RWPE2 (cell line): Measurements from ENCODE around the gene RAD9A.

Experiments
- ATAC-seq: fragments of 200-7000 bp; cut with Tn5 transposase; 3 replicates; pipeline ENCODE4 v1.9.1; 2021; ENCODE audit warnings: low read depth
- DNase-seq: peaks from one replicate; pipeline ENCODE4 v3.0.0-alpha.2; 2020; ENCODE audit warnings: low spot score
- H3K27ac ChIP-seq: fragments of 450-650 bp; 2 replicates; pipeline ENCODE4 v1.5.1; 2017; ENCODE audit warnings: mild to moderate bottlenecking; ENCODE audit not compliant: poor library complexity, severe bottlenecking
- H3K27me3 ChIP-seq: fragments of 250-450 bp; sonication (Bioruptor Pico); 2 replicates; pipeline ENCODE4 v1.5.1; 2021; ENCODE audit warnings: mild to moderate bottlenecking, moderate library complexity; ENCODE audit not compliant: insufficient read depth, poor library complexity, severe bottlenecking
- H3K36me3 ChIP-seq: fragments of 250-450 bp; sonication (Bioruptor Pico); 2 replicates; pipeline ENCODE4 v1.5.1; 2020; ENCODE audit warnings: low read depth, mild to moderate bottlenecking, moderate library complexity
- H3K4me1 ChIP-seq: fragments of 250-450 bp; sonication (Bioruptor Pico); 2 replicates; pipeline ENCODE4 v1.5.1; 2021; ENCODE audit warnings: mild to moderate bottlenecking, moderate library complexity; ENCODE audit not compliant: insufficient read depth, poor library complexity, severe bottlenecking
- H3K4me3 ChIP-seq: fragments of 250-450 bp; sonication (Bioruptor Pico); 2 replicates; pipeline ENCODE4 v1.5.1; 2021; ENCODE audit warnings: mild to moderate bottlenecking, moderate library complexity; ENCODE audit not compliant: severe bottlenecking
- H3K9me3 ChIP-seq: fragments of 250-450 bp; sonication (Bioruptor Pico); 2 replicates; pipeline ENCODE4 v1.5.1; 2021; ENCODE audit warnings: mild to moderate bottlenecking, moderate library complexity; ENCODE audit not compliant: severe bottlenecking
- TF ChIP-seq, protein P1 (sequence below): fragments of 450-650 bp; IDR thresholded peaks from one replicate; pipeline ENCODE4 v1.5.1; 2017; ENCODE audit warnings: mild to moderate bottlenecking, moderate library complexity; ENCODE audit not compliant: poor library complexity, severe bottlenecking

Gene RAD9A

DNA sequence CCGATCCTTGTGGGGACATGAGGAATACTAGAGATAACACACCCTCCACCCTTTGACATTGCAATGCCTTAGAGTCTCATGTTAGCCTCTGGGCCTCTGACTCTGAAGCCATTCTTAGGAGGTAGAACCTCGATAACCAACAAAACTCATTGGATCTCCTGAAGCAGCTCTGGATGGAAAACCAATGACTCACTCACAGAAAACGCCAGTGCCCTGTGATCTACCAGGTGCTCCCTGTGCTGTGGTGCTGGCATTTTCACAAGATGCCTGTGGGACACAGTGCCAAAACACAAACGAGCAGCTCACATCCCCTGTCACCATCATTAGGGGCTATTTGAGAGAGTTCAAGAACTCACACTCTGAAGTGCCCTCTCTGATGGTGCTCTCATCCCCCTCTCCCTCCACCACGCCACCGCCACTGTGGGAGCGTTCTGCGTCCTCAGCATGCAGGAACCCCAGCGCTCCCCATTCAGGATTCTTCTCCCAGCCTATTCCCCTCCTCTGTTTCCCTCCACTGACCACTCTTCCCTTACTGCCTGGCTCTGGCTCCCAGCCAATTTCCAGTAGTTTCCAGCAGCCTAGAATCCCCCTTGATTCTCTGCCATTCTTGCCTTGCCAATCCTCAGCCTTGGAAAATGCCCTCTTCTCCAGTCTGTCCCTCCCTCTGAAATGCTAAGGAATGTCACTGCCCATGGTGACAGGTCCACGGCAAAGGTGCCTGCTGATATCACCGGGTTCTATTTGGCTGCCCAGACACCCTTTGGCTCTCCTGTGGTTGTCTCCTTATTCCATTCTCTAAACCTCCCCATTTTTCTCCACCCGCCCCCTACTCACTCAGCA is 33.7 kb upstream of the RAD9A start:
- H3K9me3 ChIP-seq, result no peaks in the 10 kb centered on the region
- H3K4me1 ChIP-seq, result peaks cover 34% of the 10 kb centered on the region
- TF ChIP-seq, protein P1, sequence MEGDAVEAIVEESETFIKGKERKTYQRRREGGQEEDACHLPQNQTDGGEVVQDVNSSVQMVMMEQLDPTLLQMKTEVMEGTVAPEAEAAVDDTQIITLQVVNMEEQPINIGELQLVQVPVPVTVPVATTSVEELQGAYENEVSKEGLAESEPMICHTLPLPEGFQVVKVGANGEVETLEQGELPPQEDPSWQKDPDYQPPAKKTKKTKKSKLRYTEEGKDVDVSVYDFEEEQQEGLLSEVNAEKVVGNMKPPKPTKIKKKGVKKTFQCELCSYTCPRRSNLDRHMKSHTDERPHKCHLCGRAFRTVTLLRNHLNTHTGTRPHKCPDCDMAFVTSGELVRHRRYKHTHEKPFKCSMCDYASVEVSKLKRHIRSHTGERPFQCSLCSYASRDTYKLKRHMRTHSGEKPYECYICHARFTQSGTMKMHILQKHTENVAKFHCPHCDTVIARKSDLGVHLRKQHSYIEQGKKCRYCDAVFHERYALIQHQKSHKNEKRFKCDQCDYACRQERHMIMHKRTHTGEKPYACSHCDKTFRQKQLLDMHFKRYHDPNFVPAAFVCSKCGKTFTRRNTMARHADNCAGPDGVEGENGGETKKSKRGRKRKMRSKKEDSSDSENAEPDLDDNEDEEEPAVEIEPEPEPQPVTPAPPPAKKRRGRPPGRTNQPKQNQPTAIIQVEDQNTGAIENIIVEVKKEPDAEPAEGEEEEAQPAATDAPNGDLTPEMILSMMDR, result no peak
- no peaks in the 10 kb centered on the region for H3K36me3 ChIP-seq
- ATAC-seq, result 0 out of 3 replicates have a peak, but pooled peaks have one; percentile 4
- H3K27me3 ChIP-seq, result no peaks in the 10 kb centered on the region
- H3K27ac ChIP-seq, result peak overlapping the region; percentile 95
- DNase-seq, result no peak
- no peak overlapping the region for H3K4me3 ChIP-seq

DNA sequence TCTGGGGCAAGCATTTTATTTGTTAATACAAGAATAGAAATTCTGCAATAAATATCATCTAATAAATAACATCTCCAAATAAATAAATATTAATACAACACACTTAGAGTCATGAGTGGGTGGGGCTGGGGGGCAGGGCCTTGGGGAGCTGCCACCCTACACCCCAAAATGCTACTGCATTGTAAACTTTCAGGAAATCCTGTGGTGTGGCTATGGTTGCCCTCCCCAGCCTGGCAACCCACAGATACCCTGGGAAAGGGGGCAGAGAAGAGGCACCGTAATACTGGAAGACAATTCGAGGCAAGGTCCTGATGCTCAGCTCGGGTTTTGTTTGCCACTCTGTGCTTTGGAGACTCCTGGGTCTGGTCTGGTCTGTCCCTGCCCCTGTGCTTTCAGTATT is 27.6 kb upstream of the RAD9A start:
- TF ChIP-seq, protein P1, result no peak
- ATAC-seq (no peak), DNase-seq (no peak)
- Histone ChIP-seq H3K4me1 (no peaks in the 10 kb centered on the region), H3K27ac (no peak overlapping the region), H3K9me3 (no peaks in the 10 kb centered on the region), H3K27me3 (no peaks in the 10 kb centered on the region), H3K36me3 (no peaks in the 10 kb centered on the region), H3K4me3 (no peak overlapping the region)

DNA sequence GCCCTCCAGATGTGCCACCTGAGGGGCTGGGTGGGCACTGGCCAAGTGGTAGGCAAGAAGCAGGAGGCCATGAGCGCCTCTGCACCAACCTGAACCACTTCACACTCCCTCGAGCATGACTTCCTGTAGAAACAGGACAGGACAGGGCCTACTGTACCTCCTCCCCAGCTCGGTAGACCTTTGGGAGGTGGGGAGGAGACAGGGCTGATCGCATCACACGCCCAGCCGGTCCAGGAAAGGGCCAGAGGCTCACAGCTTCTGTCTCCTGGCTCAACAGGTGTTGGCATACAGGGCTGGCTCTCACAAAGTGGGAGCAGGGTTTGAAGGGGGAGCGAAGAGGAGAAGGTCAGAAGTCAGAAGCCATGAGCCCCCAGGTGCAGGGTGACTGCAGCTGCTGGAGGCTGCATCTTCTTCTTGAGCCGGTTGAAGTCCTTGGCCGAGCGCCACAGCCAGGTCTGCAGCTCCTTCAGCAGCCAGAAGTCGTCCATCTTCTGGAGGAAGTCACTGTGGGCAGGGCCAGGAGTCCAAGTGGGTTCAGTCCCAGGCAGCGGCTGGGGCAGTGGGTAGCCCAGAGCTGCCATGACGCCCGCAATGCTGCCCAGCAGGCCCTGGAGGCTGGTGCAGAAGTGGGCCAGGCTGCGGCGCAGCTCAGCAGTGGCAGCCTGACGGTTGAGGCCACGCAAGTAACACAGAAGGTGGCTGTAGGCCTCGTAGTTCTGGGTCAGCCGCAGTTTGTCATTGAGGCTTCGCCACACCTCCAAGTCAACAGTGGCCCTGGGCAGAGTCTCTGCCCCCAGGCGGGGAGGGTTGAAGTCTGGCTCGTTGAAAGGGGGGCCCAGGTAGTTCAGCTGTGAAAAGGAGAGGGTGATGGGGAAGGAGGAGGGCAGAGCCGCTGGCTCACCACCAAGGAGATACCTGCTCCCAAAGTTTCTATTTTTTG is 26.7 kb upstream of the RAD9A start:
- H3K9me3 ChIP-seq, result no peaks in the 10 kb centered on the region
- ATAC-seq (no peak), DNase-seq (no peak)
- H3K36me3 ChIP-seq, result no peaks in the 10 kb centered on the region
- TF ChIP-seq, protein P1, result no peak
- no peak overlapping the region for H3K27ac ChIP-seq
- H3K4me3 ChIP-seq, result no peak overlapping the region
- H3K4me1 ChIP-seq, result no peaks in the 10 kb centered on the region
- no peaks in the 10 kb centered on the region for H3K27me3 ChIP-seq

DNA sequence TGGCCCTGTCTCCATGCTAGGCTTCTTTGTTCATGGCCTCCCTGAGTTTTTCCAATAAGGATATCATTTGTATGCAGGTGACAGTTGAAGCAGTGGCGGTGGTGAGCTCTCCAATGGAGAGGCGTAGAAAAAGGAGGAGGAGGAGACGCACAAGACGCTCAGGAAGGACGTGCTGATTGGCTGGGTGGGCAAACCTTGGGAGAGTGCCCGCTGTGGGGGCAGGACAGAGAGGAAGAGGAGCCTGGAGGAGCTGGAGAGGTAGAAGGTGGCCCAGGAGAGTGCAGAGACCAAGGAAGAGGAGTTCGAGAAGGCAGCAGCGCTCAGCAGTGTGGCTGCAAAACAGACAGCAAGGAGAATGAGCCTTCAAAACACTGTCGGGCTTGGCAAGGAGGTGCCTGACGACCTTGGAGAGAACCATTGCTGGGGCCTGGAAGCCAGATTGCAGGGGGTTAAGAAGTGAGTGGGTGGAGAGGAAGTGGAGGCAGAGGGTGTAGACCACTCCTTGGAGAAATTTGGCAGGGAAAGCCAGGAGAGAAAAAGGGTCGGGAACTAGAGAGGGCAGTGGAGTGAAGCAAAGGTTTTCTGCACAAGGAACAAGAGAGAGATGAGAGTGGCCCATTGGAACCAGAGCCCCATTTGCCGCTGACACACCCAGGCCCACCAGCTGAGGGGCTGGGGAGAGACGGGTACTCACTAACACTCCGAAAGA is 25.9 kb upstream of the RAD9A start:
- H3K4me1 ChIP-seq, result no peaks in the 10 kb centered on the region
- no peaks in the 10 kb centered on the region for H3K36me3 ChIP-seq
- TF ChIP-seq, protein P1, result no peak
- no peaks in the 10 kb centered on the region for H3K9me3 ChIP-seq
- no peak overlapping the region for H3K27ac ChIP-seq
- H3K4me3 ChIP-seq, result no peak overlapping the region
- no peaks in the 10 kb centered on the region for H3K27me3 ChIP-seq
- ATAC-seq (no peak), DNase-seq (no peak)
